HepG2 (cell line): ENCODE results near the gene BICDL2. TPM values are rescaled to one million over a fixed set of nuclear protein-coding genes. Genes with fewer than 3 reads are reported as not detected.

Experiments
- CEBPB ChIP-seq: IDR thresholded peaks from 2 replicates; pipeline ENCODE4 v1.6.1; 2011; ENCODE audit warnings: low read depth, low read length, improper control_type of control experiment, borderline replicate concordance
- FOXA1 ChIP-seq, 2 experiments: fragments of 450-650 bp in 1 of 2; sonication (generic) in 1 of 2; formaldehyde crosslinking in 1 of 2; IDR thresholded peaks; 2 replicates each; pipeline versions ENCODE4 v1.4.0 to v1.6.1; 2016 to 2020; ENCODE audit warnings: missing genetic modification reagents in 1 of 2
- KDM3A ChIP-seq: IDR thresholded peaks from 2 replicates; pipeline ENCODE4 v1.6.1; 2018; ENCODE audit warnings: low read depth, missing compliant biosample characterization
- ZMYM4 ChIP-seq: sonication (generic); formaldehyde crosslinking; IDR thresholded peaks from 2 replicates; pipeline ENCODE4 v1.8.1; 2023; ENCODE audit warnings: mild to moderate bottlenecking, missing genetic modification reagents
- ZNF20 ChIP-seq: sonication (generic); formaldehyde crosslinking; IDR thresholded peaks from 2 replicates; pipeline ENCODE4 v1.4.0; 2020; ENCODE audit warnings: mild to moderate bottlenecking, moderate library complexity, missing genetic modification reagents
- polyA plus RNA-seq, 8 experiments: library from polyadenylated mRNA; depleted of rRNA in 3 of 8; stranded (reverse) in 7 of 8; unstranded in 1 of 8; fragments of >200 nt; fragmentation: Illumina TruSeq in 4 of 8; extraction: Trizol in 4 of 8; gene quantifications; 2 replicates each; pipeline versions ENCODE4 v1.2.1 to v1.2.3, GENCODE V29; 2011 to 2016; ENCODE audit warnings: low read depth in 4 of 8, missing spikeins in 1 of 8, mixed read lengths in 1 of 8; ENCODE audit not compliant: insufficient read depth in 1 of 8
- total RNA-seq, 5 experiments: library from RNA; depleted of rRNA; stranded (reverse); fragments of >200 nt; fragmentation: Illumina TruSeq; extraction: Trizol; gene quantifications; 2 replicates each; pipeline ENCODE4 v1.2.3, GENCODE V29; 2016; ENCODE audit warnings: low read depth in 1 of 5
- TF ChIP-seq, protein P1 (sequence below), 2 experiments: fragments of 450-650 bp in 1 of 2; sonication (generic) in 1 of 2; formaldehyde crosslinking in 1 of 2; IDR thresholded peaks; 2 replicates each; pipeline versions ENCODE4 v1.6.1 to v1.8.0; 2016 to 2022; ENCODE audit warnings: antibody characterized with exemption in 1 of 2, mild to moderate bottlenecking in 1 of 2, missing genetic modification reagents in 1 of 2
- TF ChIP-seq, protein P2 (sequence below): sonication (generic); formaldehyde crosslinking; IDR thresholded peaks from 2 replicates; pipeline ENCODE4 v1.4.0; 2020; ENCODE audit warnings: mild to moderate bottlenecking, missing genetic modification reagents
- TF ChIP-seq, protein P3 (sequence below), 2 experiments: sonication (generic) in 1 of 2; formaldehyde crosslinking in 1 of 2; IDR thresholded peaks; 2 replicates each; pipeline versions ENCODE4 v1.4.0 to v1.6.1; 2018 to 2020; ENCODE audit warnings: missing genetic modification reagents in 2 of 2, borderline replicate concordance in 1 of 2, low read depth in 1 of 2, mild to moderate bottlenecking in 1 of 2, missing biosample characterization in 1 of 2
- TF ChIP-seq, protein P4 (sequence below): sonication (generic); formaldehyde crosslinking; IDR thresholded peaks from 2 replicates; pipeline ENCODE4 v1.4.0; 2020; ENCODE audit warnings: missing genetic modification reagents

The BICDL2 gene
- total and polyA plus RNA-seq, 2 of the 13 experiments (the other 11 are each of a cell fraction or from before 2014, with no cell fraction given): 0.12 TPM; not detected in 1

DNA sequence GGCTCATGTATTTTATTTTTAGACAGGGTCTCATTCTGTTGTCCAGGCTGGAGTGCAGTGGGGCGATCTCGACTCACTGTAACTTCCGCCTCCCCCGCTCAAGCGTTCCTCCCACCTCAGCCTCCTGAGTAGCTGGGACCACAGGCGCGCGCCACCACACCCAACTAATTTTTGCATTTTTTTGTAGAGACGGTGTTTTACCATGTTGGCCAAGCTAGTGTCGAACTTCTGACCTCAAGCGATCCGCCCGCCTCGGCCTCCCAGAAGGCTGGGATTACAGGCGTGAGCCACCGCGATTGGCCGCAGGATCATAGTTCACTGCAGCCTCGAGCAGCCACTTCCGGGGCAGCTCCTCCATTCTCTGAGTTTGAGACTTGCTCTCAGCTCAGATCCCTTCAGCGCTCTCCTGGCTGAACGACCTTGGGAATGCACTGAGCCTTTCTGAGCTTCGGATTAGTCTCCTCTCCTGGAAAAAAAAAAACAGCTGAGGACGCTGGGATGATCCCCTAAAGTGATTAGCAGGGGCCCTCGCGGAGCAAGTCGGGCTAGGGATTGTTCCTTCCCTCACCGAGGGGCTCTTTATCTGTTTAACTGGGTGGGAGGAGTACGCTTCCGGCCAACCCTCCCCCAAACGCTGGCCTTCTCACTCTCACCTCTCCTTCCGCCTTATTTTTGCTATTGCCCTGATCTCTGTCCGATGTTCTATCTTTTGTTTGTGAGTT lies 55.4 kb downstream of the BICDL2 start (continued):
- TF ChIP-seq, protein P1, sequence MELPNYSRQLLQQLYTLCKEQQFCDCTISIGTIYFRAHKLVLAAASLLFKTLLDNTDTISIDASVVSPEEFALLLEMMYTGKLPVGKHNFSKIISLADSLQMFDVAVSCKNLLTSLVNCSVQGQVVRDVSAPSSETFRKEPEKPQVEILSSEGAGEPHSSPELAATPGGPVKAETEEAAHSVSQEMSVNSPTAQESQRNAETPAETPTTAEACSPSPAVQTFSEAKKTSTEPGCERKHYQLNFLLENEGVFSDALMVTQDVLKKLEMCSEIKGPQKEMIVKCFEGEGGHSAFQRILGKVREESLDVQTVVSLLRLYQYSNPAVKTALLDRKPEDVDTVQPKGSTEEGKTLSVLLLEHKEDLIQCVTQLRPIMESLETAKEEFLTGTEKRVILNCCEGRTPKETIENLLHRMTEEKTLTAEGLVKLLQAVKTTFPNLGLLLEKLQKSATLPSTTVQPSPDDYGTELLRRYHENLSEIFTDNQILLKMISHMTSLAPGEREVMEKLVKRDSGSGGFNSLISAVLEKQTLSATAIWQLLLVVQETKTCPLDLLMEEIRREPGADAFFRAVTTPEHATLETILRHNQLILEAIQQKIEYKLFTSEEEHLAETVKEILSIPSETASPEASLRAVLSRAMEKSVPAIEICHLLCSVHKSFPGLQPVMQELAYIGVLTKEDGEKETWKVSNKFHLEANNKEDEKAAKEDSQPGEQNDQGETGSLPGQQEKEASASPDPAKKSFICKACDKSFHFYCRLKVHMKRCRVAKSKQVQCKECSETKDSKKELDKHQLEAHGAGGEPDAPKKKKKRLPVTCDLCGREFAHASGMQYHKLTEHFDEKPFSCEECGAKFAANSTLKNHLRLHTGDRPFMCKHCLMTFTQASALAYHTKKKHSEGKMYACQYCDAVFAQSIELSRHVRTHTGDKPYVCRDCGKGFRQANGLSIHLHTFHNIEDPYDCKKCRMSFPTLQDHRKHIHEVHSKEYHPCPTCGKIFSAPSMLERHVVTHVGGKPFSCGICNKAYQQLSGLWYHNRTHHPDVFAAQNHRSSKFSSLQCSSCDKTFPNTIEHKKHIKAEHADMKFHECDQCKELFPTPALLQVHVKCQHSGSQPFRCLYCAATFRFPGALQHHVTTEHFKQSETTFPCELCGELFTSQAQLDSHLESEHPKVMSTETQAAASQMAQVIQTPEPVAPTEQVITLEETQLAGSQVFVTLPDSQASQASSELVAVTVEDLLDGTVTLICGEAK (IDR thresholded peaks at IDR 0.05): no peak
- TF ChIP-seq, protein P1 (CRISPR knock-in tag; IDR thresholded peaks at IDR 0.05): no peak
- 0 out of 2 replicates have a peak, but pooled peaks have one; percentile 70 for TF ChIP-seq ZNF20 (CRISPR knock-in tag)
- TF ChIP-seq, protein P2, sequence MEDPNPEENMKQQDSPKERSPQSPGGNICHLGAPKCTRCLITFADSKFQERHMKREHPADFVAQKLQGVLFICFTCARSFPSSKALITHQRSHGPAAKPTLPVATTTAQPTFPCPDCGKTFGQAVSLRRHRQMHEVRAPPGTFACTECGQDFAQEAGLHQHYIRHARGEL (CRISPR knock-in tag): no peak
- TF ChIP-seq FOXA1 (IDR thresholded peaks at IDR 0.05): no peak
- no peak for TF ChIP-seq FOXA1 (CRISPR knock-in tag; IDR thresholded peaks at IDR 0.05)
- peak; percentile 55; the same call in 1 of the 2 replicates for TF ChIP-seq KDM3A (CRISPR knock-in tag)
- TF ChIP-seq, protein P3, sequence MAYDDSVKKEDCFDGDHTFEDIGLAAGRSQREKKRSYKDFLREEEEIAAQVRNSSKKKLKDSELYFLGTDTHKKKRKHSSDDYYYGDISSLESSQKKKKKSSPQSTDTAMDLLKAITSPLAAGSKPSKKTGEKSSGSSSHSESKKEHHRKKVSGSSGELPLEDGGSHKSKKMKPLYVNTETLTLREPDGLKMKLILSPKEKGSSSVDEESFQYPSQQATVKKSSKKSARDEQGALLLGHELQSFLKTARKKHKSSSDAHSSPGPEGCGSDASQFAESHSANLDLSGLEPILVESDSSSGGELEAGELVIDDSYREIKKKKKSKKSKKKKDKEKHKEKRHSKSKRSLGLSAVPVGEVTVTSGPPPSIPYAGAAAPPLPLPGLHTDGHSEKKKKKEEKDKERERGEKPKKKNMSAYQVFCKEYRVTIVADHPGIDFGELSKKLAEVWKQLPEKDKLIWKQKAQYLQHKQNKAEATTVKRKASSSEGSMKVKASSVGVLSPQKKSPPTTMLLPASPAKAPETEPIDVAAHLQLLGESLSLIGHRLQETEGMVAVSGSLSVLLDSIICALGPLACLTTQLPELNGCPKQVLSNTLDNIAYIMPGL (CRISPR knock-in tag; IDR thresholded peaks at IDR 0.05; ENCODE audit: borderline replicate concordance in 1 of 2, low read depth in 1 of 2): 0 out of 4 replicates have a peak, but pooled peaks of 1 of the 2 experiments have one; percentile 20
- TF ChIP-seq CEBPB: no peak
- 0 out of 2 replicates have a peak, but pooled peaks have one; percentile 37 for TF ChIP-seq ZMYM4 (CRISPR knock-in tag)
- TF ChIP-seq, protein P4, sequence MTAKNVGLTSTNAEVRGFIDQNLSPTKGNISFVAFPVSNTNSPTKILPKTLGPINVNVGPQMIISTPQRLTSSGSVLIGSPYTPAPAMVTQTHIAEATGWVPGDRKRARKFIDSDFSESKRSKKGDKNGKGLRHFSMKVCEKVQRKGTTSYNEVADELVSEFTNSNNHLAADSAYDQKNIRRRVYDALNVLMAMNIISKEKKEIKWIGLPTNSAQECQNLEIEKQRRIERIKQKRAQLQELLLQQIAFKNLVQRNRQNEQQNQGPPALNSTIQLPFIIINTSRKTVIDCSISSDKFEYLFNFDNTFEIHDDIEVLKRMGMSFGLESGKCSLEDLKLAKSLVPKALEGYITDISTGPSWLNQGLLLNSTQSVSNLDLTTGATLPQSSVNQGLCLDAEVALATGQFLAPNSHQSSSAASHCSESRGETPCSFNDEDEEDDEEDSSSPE (CRISPR knock-in tag): peak; percentile 70
